Stromal cell of bone marrow (primary cell): Measurements from ENCODE around the gene NFYA.

Source experiments
- DNase-seq: peaks from one replicate; pipeline ENCODE4 v3.0.0-alpha.2; 2012; ENCODE audit warnings: low read depth

The NFYA gene

DNA sequence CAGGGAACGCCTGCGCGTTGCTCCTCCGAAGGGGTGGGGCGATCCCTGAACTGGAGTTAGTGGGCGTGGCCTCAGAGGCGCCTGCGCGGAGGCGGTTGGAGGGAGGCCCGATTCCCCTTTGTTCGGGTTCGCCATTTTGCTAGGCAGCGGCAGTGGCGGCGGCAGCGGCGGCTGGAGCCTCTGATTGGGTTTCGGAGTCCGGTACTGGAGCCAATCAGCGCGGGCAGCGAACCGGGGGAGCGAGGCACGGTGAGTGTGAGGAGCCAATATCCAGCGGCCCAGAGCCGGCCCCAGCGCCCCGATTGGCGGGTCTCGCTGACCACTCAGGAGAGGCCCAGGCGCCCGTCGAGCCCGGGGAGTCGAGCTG is at the start of gene NFYA:
TSS of gene NFYA (plus strand) at position 139 of the 367 bp plus-strand sequence. CDS start 6,116 bp downstream, outside the sequence.
- DNase-seq, result peak; percentile 97

- no peak for DNase-seq
These were observed 49.7 kb upstream of the NFYA start for GRCh38 chr6:41023114-41023513.

- DNase-seq, result no peak
These were observed 46.7 kb upstream of the NFYA start for GRCh38 chr6:41025966-41026530.

GRCh38 chr6:41027241-41027640 is 45.5 kb upstream of the NFYA start:
- no peak for DNase-seq

DNA sequence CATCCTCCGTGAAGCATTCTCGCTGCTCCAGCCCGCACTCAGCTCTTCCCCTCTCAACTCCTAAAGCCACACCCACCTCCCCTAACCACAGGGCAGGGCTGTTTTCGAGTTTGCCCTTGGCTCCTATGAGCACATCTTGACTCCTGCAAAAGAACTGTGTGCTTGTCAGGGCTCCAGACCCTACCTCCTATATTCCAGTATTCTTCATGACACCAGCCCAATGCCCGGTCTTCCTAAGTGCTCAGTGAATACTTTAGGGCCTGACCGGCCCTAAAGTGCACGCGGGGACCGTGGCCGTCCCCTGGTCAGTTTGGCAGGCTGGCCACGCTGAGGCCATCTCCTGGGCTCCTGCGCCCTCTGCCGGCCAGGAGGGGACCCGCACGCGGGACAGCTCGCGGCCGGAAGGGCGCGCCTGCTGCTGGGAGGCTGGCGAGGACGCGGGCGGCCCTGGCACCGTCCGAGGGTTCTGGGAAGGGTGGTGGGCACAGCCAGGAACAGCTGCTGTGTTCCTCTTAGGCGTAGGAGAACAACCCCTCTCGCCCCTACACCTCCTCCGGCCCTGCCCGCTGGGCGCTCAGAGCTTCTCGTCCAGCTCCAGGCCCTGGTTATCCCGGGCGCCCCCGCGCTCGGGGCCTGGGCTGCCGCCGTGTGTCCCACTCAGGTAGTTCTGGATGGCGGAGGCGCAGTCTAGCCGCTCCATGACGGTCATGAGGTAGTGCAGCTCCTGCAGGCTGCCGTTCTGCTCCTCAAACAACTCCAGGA is 44.8 kb upstream of the NFYA start:
- peak; percentile 38 for DNase-seq

DNA sequence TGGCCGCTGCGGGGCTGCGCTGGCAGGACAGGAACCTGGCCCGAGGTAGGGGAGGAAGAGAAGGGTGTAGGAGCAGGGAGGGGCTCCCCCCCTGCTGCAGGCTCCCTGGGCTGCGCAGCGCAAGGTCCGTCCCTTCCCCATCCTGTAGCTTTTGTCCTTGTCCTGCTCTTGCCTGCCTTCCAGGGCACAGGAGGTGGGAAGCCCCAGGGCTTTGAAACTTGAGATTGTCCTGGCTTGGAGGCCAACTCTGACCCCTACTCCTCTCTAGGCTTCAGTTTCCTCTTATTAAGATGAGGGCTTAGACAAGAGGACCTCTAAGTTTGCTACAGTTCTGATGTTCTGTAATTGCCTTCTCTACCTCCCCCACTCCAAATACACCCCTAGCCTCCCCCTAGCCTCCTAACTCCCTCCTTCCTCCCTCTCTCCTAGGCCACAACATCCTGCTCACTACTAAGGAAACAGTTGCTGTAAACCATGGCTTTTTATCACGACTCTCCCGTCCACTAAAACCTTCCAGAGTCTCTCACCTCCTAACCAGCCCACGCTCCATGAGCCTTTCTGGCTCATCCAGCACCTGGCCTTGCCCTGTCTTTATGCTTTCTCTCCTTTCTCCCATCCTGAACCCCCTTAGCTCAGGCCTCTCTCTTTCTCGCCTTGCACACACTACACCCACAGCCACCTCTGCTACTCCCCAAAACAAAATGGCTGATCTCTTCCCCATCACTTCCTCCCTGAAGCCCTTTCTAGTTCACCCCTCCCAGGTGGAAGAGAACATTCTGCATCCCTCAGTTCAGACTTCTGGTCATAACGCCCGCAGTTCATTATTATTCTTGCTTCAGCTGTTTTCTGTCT is 44.0 kb upstream of the NFYA start:
- DNase-seq, result no peak

GRCh38 chr6:41032830-41033229 is 39.9 kb upstream of the NFYA start:
- DNase-seq, result no peak

GRCh38 chr6:41033776-41034175 is 39.0 kb upstream of the NFYA start:
- no peak for DNase-seq

DNA sequence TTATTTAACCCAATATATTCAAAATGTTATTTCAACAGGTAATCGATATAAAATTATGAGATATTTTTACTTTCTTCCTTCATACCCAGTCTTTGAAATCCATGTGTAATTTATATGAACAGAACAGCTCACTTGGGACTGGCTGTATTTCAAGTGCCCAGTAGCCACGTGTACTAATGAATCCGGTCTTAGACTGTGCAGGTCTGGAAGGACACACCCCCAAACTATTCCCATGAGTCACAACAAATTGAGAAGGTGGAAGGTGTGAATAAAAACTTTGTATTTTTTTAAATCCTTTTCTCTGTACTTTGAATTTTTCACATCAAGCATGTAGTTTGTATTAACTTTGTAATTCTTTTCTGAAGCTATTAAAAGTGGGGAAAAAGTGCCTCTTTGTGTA is 36.6 kb upstream of the NFYA start:
- no peak for DNase-seq

- DNase-seq, result no peak
These were observed 36.2 kb upstream of the NFYA start for GRCh38 chr6:41036601-41037000.

DNA sequence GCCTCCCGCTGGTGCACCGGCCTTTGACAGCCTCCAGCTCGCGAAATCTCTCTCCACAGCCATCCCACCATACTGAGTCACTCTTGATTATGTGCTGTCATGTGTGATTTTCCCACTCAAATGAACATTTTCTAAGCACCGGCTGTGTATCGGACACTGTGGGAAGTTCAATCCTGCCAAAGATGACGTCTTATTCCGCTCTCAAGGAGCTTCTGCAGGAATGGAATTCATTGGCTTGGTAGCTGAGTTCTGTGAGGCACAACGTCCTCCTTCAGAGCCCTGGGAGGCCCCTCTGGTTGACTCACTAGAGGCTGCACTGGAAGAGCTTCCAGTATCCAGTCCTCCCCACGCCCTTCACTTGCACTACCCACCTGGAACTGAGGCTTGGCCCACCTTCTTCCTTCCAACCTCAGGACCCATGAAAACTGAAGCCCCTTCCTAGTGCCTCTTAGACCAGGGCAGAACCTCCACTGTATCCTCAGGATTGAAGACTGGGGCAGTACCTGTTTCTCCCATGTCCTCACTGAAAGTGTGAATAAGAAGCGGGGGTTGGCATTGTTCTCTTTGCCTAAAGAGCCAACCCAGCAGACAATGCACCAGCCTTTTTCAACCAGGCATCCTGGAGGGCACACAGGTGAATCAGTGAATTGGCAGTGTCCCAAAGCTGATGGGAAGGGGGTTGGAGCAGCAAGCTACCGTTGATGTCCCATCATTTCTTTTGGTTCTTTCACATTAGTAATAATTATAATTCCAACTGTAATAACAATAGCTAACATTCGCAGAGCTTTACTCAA is 35.5 kb upstream of the NFYA start:
- no peak for DNase-seq

GRCh38 chr6:41038205-41038604 is 34.6 kb upstream of the NFYA start:
- no peak for DNase-seq

DNA sequence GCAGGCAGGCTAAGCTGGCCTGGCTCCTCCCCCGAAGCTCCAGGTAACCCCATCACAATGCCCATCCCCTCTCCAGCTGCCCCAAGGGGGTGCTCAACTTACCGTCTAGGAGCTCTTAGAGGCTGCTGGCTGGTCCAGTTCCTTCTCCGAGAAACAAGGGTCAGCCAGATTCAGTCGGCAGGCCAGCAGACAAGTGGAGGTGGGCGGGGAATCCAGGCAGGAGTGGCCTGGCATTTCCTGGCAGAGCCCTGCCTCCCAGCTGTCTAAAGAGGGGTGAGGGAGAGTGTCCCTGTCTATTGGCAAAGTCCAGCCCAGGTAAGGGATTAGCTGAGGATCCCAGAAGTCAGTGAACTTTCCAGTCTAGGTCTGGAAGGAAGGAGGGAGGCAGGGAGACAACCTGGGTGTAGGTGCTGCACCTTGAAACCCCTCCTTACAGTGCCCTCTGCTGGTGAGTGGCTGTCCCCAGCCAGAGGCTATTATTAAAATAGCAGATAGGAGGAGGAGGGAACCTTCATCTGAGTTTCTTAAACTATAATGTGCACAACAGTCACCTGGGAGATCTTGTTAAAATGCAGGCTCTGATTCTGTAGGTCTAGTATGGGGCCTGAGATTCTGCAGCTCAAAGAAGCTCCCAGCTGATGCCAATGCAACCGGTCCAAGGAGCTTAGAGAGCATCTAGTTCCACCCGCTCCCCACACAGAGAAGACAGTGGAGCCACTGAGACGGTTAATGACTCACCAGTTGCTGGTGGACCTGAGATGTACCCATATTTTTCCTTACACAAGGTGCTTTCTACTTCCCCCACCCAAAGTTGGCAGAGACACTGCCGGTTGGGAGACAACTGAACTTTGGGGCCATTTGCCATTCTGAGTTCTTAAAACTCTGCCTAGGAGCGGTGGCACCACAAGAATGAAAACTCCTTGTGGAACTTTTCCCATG is 33.4 kb upstream of the NFYA start, which contains the start of gene UNC5CL:
TSS of gene UNC5CL (minus strand) at position 162 of the 939 bp plus-strand sequence. CDS start 4,147 bp downstream, outside the sequence.
- DNase-seq, result no peak

DNA sequence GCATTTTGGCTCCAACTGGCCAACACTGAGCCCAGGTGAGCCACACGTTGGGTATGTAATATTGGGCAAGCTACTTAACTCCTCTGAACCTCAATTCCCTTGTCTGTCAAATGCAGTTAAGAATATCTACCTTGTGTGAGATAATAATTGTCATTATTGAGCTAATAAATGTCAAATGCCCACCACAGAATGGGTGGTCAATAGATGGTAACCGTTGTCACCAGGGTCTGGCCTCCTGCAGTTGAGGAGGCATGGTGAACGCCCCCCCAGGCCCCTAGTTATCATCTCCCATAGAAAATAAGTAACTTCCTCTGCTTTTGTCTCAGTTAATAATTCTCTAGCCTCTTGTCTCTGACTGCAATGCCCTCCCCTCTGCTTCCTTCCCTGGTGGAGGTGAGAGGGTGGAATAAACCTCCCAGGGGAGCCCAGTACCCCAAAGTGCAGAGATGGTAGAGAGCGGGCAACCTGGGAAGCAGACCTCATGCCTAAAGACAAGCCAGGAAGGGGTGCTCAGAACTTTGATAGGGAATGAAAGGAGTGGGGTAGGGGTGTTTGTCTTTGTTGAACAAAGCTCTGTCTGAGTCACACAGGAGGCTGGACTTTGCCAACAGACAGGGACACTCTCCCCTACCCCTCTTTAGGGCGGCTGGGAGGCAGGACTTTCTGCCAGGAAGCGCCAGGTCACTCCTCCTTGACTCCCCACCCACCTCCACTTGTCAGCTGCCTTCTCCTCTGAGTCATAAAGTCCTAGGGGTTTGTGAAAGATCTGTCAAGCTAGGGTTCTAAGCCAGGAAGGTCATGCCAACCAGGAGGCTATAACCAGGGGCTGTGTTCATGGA is 32.5 kb upstream of the NFYA start:
- no peak for DNase-seq

GRCh38 chr6:41040940-41041536 is 31.7 kb upstream of the NFYA start:
- no peak for DNase-seq

DNA sequence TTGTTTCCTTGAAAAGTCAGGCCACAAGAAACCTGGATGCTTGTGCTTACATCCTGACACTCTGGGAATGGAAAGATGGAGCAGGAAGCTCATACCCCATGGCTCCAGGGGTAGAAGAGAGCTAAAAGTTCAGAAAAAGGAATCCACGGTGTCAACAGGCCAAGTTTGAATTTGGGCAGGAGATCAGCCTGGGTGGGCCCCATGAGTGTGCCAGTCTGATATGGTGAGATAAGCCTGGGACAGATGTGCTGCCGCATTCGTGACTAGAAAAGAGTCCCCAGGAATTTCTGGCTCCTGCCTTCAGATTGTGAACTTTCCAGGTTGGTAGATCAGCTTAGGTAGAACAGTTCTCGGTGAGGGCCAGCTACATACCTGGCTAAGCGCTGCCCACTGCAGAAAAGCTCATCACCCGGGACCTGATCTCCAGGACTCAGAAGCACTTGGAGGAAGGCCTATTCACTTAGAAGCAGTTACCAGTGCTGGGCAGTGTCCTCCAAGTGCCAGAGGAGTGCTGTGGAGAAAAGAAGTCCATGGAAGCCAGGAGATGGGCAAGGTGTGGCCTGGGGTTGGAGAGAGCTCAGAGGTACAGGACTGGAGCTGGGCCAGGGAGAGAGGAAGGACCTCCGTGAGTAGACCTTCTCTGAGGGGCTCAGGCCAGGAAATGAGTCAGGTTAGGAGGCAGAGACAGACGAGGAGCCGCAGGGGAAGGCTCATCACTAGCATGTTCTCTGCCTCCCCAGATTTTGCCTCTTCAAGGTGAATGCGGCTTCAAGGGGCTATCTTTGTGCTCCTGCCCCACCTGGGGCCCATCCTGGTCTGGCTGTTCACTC is 30.3 kb upstream of the NFYA start, which contains the start of gene TSPO2:
TSS of gene TSPO2 (plus strand) at position 242 of the 830 bp plus-strand sequence. CDS start at position 761, 519 bp downstream.
- DNase-seq, result no peak

DNA sequence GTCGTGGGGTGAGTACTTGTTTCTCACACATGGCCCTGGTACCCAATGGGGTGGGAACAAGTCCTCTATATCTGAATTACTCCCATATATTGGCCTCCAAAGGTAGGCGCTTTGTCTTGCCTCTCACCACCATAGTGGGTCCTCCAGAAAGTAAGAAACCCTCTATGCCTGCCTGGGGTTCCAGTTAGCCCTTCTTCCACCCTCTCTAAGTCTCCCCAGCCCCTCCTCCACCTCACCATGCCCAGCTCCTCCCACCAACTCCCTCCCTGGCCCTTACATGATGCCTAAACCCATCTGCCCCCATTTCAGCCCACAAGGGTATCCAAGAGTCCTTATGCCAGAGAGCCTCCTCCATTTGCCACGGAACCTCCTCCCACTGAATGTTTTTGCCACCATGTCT is 29.6 kb upstream of the NFYA start:
- DNase-seq, result no peak

- DNase-seq, result no peak
These were observed 27.1 kb upstream of the NFYA start for GRCh38 chr6:41045664-41046063.
